ENCODE measurements around the gene FAR2.

The FAR2 gene

DNA sequence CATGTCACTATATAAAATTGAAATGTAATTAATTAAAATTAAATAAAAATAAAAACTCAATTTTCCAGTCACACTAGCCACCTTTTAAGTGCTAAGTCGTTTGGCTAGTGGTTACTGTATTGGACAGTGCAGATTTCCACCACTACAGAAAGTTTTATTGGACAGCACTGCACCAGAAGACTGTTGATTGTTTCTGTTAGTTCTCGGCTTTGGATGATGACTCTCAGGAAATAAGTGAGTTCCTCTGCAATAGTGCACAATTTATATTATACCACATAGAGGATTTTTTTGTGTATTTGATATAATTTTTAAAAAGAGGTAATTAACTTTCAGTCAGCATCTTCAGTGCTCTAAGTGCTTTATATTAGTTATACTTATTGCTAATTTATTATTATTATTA, 52.7 kb downstream of the FAR2 start:
- in situ Hi-C loops (cut with MboI; ENCODE audit: low sequenced_read_pairs), result no loop called here

DNA sequence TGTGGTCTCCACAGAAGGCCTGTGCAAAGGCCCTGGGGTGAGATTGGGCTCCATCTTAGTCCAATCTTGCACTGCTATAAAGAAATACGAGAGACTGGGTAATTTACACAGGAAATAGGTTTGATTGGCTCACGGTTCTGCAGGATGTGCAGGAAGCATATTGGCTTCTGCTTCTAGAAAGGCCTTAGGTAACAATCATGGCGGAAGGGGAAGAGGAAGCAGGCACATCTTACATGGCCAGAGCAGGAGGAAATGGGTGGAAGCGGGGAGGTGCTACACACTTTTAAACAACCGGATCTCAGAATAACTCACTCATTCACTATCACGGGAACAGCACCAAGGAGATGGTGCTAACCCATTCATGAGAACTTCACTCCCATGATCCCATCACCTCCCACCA, 55.4 kb downstream of the FAR2 start:
- in situ Hi-C loops (cut with MboI; ENCODE audit: low sequenced_read_pairs), result no loop called here

DNA sequence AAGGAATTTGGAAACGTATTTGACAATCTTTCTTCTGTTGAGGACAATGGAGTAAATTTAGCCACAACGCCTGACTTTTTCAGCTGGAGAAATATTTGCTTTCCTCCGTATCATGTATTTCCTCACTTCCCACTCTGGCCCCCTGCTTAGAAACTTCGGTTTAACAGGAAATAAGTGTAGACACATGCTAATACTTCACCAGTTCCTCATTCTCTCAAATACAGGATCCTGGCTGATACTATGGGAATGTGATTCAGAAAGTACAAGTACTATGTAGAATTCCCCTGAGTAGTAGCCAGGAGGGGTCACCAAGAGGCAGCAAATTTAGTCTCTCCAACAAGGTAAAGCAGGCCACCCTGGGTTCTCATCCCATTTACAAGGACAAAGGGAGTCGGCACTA, 58.0 kb downstream of the FAR2 start:
- in situ Hi-C loops (cut with MboI; ENCODE audit: low sequenced_read_pairs), result no loop called here

DNA sequence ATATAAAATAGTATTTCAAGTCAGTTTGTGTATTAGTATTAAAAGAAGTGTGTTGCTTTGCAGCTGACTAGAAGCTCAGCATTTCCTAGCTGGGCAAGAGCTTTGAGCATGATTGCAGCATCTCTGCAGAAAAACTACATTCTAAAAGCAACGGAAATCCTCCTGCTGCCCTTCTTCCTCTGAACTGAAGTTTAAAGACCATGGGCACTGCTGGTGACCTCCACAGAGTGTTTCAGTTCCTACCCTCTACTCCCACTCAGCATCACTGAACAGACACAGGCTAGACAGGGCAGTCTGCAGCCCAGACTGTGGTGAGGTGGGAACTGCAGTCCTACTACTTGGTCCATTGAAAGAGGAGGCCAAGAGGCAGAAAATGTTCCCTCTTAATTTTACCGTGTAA, 59.0 kb downstream of the FAR2 start:
- in situ Hi-C loops (cut with MboI; ENCODE audit: low sequenced_read_pairs), result no loop called here

DNA sequence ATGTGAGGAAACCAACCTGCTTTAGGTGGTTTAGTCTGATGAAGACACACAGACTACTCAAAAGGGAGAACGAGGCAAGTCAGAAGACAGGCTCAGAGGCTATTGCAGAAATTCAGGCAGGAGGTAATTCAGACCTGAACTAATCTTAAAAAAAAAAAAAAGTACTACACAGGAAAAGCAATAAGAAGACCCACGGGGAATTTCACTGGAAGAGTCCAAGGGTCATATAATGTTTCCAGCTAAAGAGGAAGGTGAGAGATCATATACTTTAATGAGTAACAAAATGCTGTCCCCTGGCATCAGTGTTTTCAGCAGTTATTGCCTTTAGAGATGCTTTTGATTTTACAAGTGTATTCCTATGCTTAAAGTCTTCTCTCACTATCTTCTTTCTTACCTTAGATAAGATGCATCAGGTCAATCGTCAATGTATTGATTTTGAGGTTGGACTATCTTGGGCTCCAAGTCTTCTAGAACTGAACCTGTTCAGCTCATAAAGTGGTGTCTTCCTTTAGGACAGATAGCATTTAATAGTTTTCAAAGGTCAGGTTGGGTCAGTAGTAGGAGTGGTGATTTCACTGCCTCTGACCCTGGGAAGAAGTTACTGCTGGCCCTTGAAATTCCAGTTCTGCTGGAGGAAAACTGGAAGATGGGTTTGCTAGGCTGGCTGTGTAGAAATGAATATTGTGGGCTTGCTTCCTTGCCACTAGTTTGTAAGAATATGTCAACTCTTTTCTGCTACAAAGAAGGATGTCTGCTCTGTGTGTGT, 60.0 kb downstream of the FAR2 start:
- in situ Hi-C loops (cut with MboI; ENCODE audit: low sequenced_read_pairs), result no loop called here

DNA sequence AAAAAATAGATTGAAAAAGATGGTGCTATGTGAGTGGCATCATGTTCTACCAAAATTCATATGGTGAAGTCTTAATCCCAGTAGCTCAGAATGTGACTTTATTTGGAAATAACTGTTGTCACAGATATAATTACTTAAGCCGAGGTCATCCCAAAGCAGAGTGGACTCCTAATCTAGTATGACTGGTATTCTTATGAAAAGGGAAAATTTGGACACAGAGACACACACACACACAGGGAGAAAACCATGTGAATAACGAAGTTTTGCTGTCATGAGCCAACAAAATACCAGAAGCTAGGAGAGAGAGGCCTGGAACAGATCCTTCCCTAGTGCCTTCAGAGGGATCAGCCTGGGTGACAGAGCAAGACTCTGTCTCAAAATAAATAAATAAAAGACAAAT, 62.6 kb downstream of the FAR2 start:
- in situ Hi-C loops (cut with MboI; ENCODE audit: low sequenced_read_pairs), result no loop called here

DNA sequence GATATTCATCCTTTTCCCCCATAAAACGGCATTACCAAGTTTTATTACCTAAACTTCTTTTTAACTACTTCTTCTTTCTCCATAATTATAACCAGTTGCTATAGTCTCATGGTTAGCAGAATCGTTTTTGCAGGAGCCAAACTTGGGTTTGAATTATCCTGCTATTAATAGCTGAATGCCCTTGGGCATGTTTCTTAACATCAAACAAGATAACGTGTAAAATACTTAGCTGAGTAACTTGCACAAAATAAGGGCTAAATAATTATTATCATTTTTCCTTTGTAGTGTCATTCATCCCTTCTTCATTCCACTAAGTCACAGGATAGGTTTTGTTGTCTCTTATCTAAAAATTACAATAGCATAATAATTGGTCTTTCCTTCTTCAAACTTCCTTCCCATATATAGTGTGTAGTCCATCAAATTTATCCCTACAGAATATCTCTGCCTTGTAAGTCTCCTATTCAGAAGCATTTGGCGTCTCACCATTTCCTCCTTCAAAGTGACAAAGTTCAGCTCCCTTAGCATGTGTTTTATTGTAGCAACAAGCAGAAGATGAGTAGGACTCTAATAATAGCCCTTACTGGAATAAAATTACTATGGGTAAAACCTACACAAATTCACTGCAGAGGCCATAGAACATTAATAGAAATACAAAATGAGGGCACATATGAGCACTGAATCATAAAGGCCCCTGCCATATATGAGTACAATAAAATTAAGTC, 63.8 kb downstream of the FAR2 start:
- in situ Hi-C loops (cut with MboI; ENCODE audit: low sequenced_read_pairs), result no loop called here

DNA sequence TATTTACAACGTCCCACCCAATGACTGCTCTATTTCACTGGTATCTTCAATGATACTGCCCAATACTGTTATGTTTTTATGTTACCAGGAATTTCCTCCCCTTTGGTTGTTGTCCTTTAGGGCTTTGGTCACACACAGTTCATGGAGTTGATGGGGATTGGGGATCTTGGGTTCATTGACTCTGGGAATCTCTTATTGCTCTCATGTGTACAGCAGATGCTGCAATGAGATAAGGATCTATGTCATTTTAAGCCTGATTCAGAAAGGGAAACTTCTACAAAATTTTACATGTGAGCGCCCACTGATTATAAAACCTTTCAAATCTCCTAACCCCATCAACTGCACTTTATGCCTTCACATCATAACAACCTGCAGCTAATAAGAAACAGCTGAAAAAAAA, 67.2 kb downstream of the FAR2 start:
- in situ Hi-C loops (cut with MboI; ENCODE audit: low sequenced_read_pairs), result no loop called here

DNA sequence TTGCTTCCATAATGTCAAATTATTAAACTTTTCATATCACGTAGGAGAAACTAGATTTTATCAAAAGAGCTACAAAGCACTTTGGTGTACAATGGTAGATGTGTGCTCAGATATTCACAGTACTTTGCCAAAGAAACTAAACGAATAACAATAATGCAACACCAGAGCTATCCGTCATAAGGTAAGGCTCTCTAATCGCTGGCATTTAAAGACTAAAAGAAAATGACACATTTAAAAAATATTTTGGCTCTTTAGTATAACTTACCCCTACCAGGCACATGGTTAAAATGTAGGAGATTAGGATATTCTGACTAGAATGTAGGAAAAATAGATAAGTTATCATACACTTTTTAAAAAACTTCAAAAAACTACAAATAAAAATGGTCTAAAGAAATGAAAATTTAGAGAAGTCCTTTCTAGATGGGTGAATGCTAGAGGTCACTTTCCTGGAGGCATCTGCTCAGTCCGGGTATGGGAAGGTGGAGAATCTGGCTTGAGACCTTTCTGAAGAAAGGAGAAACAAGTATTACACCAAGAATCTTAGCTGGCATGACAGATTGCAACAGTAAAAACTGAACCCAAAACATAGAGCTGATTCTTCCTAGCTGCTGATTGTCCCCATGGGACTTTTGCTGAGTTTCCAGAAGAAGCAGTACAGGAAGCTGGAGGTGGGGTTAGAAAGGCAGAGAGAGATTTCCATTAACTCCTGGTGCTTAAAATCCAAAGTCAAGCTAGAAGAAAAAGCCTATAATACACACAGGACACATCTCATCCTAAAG, 67.9 kb downstream of the FAR2 start:
- in situ Hi-C loops (cut with MboI; ENCODE audit: low sequenced_read_pairs), result no loop called here

DNA sequence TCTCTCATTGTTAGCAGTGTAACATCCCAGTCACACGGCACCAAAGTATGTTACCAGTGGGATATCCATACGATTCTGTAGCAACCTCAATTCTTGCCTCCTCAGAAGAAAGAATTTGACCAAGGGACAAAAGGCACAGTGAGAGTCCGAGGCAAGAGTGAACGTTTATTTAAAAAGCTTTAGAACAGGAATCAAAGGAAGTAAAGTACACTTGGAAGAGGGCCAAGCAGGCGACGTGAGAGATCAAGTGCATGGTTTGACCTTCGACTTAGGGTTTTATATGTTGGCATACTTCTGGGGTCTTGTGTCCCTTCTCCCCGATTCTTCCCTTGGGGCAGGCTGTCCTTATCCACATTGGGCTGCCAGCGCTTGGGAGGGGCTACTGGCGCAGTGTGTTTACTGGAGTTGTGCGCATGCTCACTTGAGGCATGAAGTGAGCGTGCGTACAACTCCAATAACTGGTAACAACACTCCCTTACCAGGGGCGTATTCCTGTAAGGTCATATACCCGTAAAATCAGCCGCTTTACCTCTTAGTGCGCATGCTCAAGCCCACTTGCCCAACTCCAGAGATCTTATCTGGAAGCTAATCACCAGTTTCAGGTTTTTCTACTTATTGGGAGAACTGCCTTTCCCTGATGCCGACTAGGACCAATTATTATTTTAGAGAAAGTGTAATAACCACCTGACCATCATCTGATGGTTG, 71.7 kb downstream of the FAR2 start:
- in situ Hi-C loops (cut with MboI; ENCODE audit: low sequenced_read_pairs), result no loop called here

DNA sequence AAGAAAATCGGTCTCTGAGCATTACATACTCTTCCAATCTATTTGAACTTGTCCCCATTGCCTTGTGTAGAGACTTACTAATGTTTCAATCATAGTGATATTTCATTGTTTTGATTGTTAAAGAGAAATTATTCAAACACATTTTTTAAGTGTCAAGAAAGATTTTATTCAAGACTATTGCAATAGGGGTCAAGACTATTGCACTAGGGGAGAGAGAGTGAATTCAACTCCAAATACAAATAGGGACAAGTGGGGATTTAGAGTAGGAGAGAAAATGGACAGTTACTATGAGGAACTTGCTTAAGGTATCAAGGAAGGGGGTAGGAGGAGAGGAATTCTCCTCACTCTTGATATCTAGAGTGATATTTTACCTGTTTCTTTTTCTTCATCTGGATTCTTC, 73.1 kb downstream of the FAR2 start:
- in situ Hi-C loops (cut with MboI; ENCODE audit: low sequenced_read_pairs), result no loop called here

DNA sequence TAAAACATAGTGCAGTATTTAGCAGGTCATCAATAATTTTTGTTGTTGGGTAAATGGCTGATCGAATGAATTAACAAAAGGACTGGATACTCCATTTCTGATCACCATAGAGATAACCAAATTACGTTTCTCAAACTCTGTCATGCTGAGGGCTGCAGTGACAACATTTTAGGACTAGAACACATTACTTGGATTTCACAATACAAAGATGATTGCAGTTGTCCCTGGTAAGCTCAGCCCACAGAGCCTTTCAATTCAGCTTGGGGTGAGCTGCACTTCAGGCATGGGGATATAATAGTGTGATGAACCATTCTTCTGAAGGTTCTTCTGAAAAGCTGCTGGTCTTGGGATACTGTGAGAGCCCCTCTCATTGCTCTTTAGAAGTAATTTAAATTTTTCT, 74.3 kb downstream of the FAR2 start:
- in situ Hi-C loops (cut with MboI; ENCODE audit: low sequenced_read_pairs), result no loop called here

DNA sequence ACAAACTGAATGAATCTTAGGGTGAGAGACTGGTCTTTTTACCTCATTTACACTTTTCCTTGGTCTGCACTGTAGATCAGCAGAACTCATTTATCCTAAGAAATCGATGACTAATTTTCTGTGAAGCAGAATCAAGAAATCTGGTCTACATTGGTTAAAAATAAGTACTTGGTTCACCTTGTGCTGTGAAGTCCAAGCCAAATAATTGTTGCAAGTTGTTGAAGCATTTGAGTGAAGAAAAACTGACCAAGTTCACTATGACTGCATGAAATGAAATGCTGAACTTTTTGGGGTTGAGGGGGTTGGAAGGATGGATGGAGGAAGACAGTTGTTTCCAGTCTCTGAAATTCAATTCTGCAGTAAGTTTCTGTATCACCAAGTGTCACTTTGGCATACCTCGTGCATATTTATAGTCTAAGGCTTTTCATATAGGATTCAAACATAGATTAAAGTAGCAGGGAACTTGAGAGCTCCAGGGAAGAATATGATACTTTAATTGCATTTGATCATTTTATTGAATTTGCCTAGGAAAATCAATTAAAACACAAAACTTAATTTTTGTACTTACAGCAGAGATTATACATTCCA, 75.0 kb downstream of the FAR2 start:
- in situ Hi-C loops (cut with MboI; ENCODE audit: low sequenced_read_pairs), result no loop called here

DNA sequence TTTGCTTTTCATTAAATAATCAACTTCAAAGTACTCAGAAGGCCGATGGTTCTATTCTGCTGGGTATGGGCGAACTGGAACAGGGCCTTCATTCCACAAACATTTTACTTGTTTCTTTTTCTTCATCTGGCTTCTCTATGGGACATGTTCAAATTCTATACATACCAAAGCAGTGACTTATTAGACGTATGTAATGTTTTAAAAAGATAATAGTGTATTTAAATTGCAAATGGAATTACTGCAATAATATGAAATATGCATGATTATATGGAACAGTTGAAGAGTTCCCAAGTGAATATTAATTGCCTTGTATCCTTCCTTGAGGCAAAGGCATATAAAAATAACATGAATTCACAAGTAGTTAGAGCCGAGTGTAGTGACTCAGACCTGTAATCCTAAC, 75.5 kb downstream of the FAR2 start:
- in situ Hi-C loops (cut with MboI; ENCODE audit: low sequenced_read_pairs), result no loop called here

DNA sequence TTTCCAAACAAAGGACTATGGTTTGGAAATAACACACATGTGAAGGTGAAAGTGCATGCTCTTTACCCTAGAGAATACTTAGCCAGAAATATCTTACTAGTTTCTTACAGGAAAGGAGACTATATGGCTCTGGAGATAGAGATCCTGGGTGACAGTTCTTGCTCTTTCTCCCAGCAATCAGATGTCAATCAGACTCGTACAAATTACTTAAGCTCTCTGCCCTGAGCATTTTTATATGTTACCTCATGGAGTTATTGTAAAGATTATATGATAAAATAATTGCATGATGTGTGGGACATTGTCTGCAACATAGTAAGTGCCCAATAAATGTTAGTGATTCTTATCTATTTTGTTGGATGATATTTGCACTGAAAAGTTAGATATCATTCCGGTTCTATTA, 76.8 kb downstream of the FAR2 start:
- in situ Hi-C loops (cut with MboI; ENCODE audit: low sequenced_read_pairs), result no loop called here

DNA sequence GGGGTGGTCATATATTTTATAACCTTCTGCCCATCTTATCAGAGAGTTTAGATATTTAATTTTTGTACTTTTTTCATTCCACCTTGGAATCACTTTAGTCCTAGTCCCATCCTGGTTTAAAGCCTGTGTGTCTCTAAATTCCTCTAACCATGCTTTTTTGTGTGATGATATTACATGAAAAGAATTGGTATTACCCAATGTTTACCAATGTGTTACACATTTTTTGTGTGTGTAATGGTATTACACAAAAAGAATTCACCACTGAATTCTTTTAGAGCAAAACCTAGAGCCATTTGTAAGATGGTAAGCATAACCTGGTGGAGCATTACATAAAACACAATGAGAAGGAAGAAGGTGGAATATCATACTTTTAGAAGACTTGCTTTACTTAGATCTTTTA, 77.5 kb downstream of the FAR2 start:
- in situ Hi-C loops (cut with MboI; ENCODE audit: low sequenced_read_pairs), result no loop called here

DNA sequence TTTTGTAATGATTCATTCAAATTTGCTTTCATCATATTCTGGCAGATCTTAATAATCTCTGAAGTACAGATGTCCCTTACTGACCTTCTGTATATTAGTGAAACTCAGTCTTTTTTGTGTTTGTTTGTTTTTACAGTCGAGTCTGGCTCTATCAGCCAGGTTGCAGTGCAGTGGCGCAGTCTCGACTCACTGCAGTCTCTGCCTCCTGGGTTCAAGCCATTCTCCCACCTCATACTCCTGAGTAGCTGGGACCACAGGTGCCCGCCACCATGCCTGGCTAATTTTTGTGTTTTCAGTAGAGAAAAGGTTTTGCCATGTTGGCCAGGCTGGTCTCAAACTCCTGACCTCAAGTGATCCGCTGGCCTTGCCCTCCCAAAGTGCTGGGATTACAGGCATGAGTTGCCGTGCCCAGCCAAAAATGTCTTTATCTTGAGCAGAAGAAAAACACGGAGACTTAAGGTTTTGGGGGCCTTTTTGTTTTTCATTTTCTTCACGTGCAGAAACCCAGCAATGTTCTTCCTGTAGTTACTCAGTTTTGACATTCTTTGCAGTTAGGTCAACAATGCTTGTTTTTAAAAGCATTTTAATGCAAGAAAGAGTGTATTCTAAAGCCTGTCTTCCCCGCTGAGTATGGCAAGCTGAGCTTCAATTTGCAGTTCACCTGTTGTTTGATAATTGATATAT, 79.5 kb downstream of the FAR2 start:
- in situ Hi-C loops (cut with MboI; ENCODE audit: low sequenced_read_pairs), result no loop called here

DNA sequence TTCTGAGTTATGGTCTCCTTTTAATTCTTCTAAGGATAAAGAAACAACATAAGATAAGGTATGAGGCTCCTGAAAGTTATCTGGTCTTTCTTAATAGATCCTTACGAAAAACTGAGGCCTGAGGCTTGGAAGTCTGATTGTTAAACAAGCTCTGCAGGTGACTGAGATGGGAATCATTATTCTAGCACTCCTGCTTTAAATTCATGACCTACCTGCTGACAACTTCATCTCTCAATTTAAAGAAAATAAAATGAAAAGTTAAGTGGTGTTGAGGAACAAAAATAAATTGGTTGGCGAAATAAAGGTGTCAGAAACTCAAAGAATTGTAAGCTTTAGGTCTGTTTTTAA, 80.1 kb downstream of the FAR2 start:
- in situ Hi-C loops (cut with MboI; ENCODE audit: low sequenced_read_pairs), result no loop called here

DNA sequence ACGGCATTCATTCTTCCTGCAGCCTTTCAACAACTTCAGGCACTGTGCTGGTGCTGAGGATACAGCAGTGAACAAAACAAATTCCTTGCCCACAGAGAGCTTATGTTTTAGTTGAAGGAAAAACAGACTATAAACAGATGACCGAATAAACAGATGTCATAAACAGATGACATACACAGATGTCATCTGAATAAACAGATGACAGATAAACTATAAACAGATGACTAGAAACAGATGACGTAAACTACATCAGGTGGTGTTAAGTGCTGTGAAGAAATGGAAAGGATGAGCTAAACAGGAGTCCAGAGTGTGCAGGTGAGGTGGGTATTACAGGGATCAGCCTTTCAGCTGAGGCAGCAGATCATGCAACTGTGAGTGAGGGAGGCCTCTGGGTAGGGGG, 80.9 kb downstream of the FAR2 start:
- in situ Hi-C loops (cut with MboI; ENCODE audit: low sequenced_read_pairs), result no loop called here

DNA sequence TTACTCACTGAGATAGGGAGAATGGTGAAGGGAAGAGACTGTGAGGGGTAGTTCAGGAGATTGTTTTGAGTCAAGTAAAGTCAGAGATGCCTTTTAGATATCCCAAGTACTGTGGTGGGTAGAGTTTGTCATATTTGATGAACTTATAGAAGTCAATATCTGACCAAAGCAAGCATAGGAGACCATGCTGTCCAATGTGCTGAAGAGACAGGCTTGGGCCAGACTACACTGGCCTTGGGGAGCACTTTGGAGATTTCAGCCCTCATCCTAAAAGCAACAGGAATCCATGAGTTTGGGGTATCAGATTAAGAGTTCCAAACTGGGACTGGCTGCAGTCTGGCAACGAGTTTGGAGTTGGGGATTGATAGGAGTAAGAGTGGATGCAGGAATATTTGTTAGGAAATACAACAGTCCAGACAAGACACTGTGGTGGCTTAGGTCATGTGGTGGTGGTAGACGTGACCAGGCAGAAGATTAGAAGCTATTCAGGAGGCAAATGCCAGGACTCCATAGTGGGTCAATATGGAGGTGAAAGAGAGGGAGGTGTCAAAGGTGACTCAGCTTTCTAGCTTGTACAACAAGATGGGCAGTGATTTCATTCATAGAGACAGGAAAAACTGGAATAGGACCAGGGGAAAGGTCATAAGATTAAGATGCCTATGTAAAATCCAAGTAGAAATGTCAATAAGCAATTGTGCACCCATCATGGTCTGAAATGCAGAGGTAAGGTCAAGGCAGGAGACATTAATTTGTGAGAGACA, 81.9 kb downstream of the FAR2 start:
- in situ Hi-C loops (cut with MboI; ENCODE audit: low sequenced_read_pairs), result no loop called here
